Stimulated activated naive CD8-positive, alpha-beta T cell treated with anti-CD3 and anti-CD28 coated beads, Interleukin-15, Interleukin-2, amounts not matched to agents 100 U/mL and 50 U/mL, for 24 hours (primary cell): Measurements from ENCODE around the gene OPRM1.
"Not testable (repeated sequence)": the region's sequence is repeated elsewhere in the genome, so short reads cannot be mapped to it uniquely, and the experiment has no call there.

Experiments
- ATAC-seq: fragments of 150-1000 bp; cut with Tn5 transposase; one replicate; pipeline ENCODE4 v1.10.0; 2021
- DNase-seq: peaks from one replicate; pipeline ENCODE4 v3.0.0; 2021

OPRM1 gene

GRCh38 chr6:154039231-154039842 lies at the start of gene OPRM1:
TSS of gene OPRM1 (plus strand) at chr6:154039240. CDS start at chr6:154039545, 305 bp downstream.
- no peak for ATAC-seq
- peak; percentile 50 for DNase-seq

GRCh38 chr6:153989989-153990388 lies 49.1 kb upstream of the OPRM1 start:
- ATAC-seq (no peak), DNase-seq (no peak)

GRCh38 chr6:153994004-153994403 lies 45.0 kb upstream of the OPRM1 start:
- ATAC-seq (no peak), DNase-seq (no peak)

GRCh38 chr6:153994811-153995210 lies 44.2 kb upstream of the OPRM1 start:
- ATAC-seq: no peak

GRCh38 chr6:153997221-153997620 lies 41.8 kb upstream of the OPRM1 start:
- peak; percentile 19 for ATAC-seq
- no peak for DNase-seq

More at GRCh38 chr6:153994811-153995210, 44.2 kb upstream of the OPRM1 start:
- DNase-seq: no peak

- DNase-seq: no peak
These were observed 37.4 kb upstream of the OPRM1 start for GRCh38 chr6:154001494-154002285.

GRCh38 chr6:154002894-154003293 lies 36.1 kb upstream of the OPRM1 start:
- DNase-seq (no peak), ATAC-seq (no peak)

More at GRCh38 chr6:154001494-154002285, 37.4 kb upstream of the OPRM1 start:
- ATAC-seq: no peak

- DNase-seq (no peak), ATAC-seq (no peak)
These were observed 28.7 kb upstream of the OPRM1 start for GRCh38 chr6:154010371-154010770.

- no peak for ATAC-seq
- no peak for DNase-seq
These were observed 26.2 kb upstream of the OPRM1 start for GRCh38 chr6:154012852-154013251.

GRCh38 chr6:154017786-154018185 lies 21.3 kb upstream of the OPRM1 start:
- DNase-seq (no peak), ATAC-seq (no peak)

GRCh38 chr6:154030646-154031045 lies 8.4 kb upstream of the OPRM1 start:
- no peak for DNase-seq
- ATAC-seq: no peak

GRCh38 chr6:154041001-154041400 lies 2.0 kb downstream of the OPRM1 start:
- DNase-seq (no peak), ATAC-seq (no peak)

- no peak for ATAC-seq
- DNase-seq: no peak
These were observed 14.1 kb downstream of the OPRM1 start for GRCh38 chr6:154053141-154053540.

GRCh38 chr6:154056536-154056935 lies 17.5 kb downstream of the OPRM1 start:
- ATAC-seq (no peak), DNase-seq (no peak)

- DNase-seq (no peak), ATAC-seq (no peak)
These were observed 18.1 kb downstream of the OPRM1 start for GRCh38 chr6:154057098-154057497.

GRCh38 chr6:154058963-154059680 lies 20.1 kb downstream of the OPRM1 start:
- DNase-seq: no peak
- ATAC-seq: no peak

- DNase-seq (no peak), ATAC-seq (no peak)
These were observed 21.0 kb downstream of the OPRM1 start for GRCh38 chr6:154060076-154060475.

- no peak for ATAC-seq
- DNase-seq: no peak
These were observed 31.0 kb downstream of the OPRM1 start for GRCh38 chr6:154070041-154070440.

GRCh38 chr6:154070657-154071056 lies 31.6 kb downstream of the OPRM1 start:
- no peak for DNase-seq

GRCh38 chr6:154071236-154071635 lies 32.2 kb downstream of the OPRM1 start:
- no peak for DNase-seq
- ATAC-seq: no peak

More at GRCh38 chr6:154070657-154071056, 31.6 kb downstream of the OPRM1 start:
- ATAC-seq: no peak

GRCh38 chr6:154071711-154072110 lies 32.7 kb downstream of the OPRM1 start:
- DNase-seq (no peak), ATAC-seq (no peak)

GRCh38 chr6:154078596-154078995 lies 39.6 kb downstream of the OPRM1 start:
- DNase-seq, ATAC-seq: not testable (repeated sequence)
